ENCODE measurements around the gene SLC32A1. TPM values are rescaled to one million over a fixed set of nuclear protein-coding genes. Genes with fewer than 3 reads are reported as not detected.

The SLC32A1 gene
- total and polyA plus RNA-seq, 2 of the 13 experiments (the other 11 are each of a cell fraction or from before 2014, with no cell fraction given) = not detected

GRCh38 chr20:38730989-38731737 lies 6.9 kb downstream of the SLC32A1 start (continued):
- TF ChIP-seq ZBTB46 (CRISPR knock-in tag; IDR thresholded peaks at IDR 0.05; ENCODE audit: borderline replicate concordance) = no peak
- no peak; the same call in 1 of the 2 replicates for TF ChIP-seq TBX2 (CRISPR knock-in tag; IDR thresholded peaks at IDR 0.05; ENCODE audit: borderline replicate concordance)
- no peak for TF ChIP-seq ZNF7 (CRISPR knock-in tag; IDR thresholded peaks at IDR 0.05)
- TF ChIP-seq ZNF496 (CRISPR knock-in tag; IDR thresholded peaks at IDR 0.05; ENCODE audit: insufficient replicate concordance) = no peak
- TF ChIP-seq ZNF225 (CRISPR knock-in tag; IDR thresholded peaks at IDR 0.05) = 0 out of 2 replicates have a peak, but pooled peaks have one; percentile 47
- TF ChIP-seq ZNF569 (CRISPR knock-in tag; IDR thresholded peaks at IDR 0.05; ENCODE audit: borderline replicate concordance) = no peak
- no peak for TF ChIP-seq SRSF4 (IDR thresholded peaks at IDR 0.05; ENCODE audit: low read depth, low read length, poor library complexity, severe bottlenecking)
- peak; percentile 43 for TF ChIP-seq ASH2L (IDR thresholded peaks at IDR 0.05; ENCODE audit: insufficient read length, low read depth, low read length)
- TF ChIP-seq ZNF816 (CRISPR knock-in tag; IDR thresholded peaks at IDR 0.05; ENCODE audit: borderline replicate concordance) = no peak
- no peak for TF ChIP-seq GFI1 (CRISPR knock-in tag; IDR thresholded peaks at IDR 0.05; ENCODE audit: borderline replicate concordance)
- TF ChIP-seq PLRG1 (conservative IDR thresholded peaks at IDR 0.05) = no peak
- no peak for TF ChIP-seq ZBTB1 (CRISPR knock-in tag; IDR thresholded peaks at IDR 0.05; ENCODE audit: borderline replicate concordance)
- TF ChIP-seq ATF5 (CRISPR knock-in tag; IDR thresholded peaks at IDR 0.05; ENCODE audit: low read depth) = no peak
- TF ChIP-seq ZNF441 (CRISPR knock-in tag; IDR thresholded peaks at IDR 0.05; ENCODE audit: borderline replicate concordance) = no peak; the same call in 1 of the 2 replicates
- no peak for TF ChIP-seq ZNF558 (CRISPR knock-in tag; IDR thresholded peaks at IDR 0.05; ENCODE audit: borderline replicate concordance)
- TF ChIP-seq MTA3 (CRISPR knock-in tag; IDR thresholded peaks at IDR 0.05) = no peak
- no peak for TF ChIP-seq ZNF503 (CRISPR knock-in tag; IDR thresholded peaks at IDR 0.05)
- 0 out of 2 replicates have a peak, but pooled peaks have one; percentile 50 for TF ChIP-seq ETV6 (CRISPR knock-in tag; conservative IDR thresholded peaks at IDR 0.05)
- TF ChIP-seq SRSF9 (IDR thresholded peaks at IDR 0.05; ENCODE audit: borderline replicate concordance, insufficient read depth, low read depth, low read length, poor library complexity, severe bottlenecking) = no peak
- TF ChIP-seq TEF (CRISPR knock-in tag; IDR thresholded peaks at IDR 0.05) = no peak
- TF ChIP-seq ZNF230 (CRISPR knock-in tag; IDR thresholded peaks at IDR 0.05) = 0 out of 2 replicates have a peak, but pooled peaks have one; percentile 41
- TF ChIP-seq GATAD2A (CRISPR knock-in tag; IDR thresholded peaks at IDR 0.05) = no peak; the same call in none of the 2 replicates
- peak; percentile 93; the same call in 1 of the 2 replicates for TF ChIP-seq MXD1 (CRISPR knock-in tag; IDR thresholded peaks at IDR 0.05)
